Epithelial cell of proximal tubule (primary cell): Measurements from ENCODE around the gene GSTP1. TPM values are rescaled to one million over a fixed set of nuclear protein-coding genes. Genes with fewer than 3 reads are reported as not detected.
"Not testable (repeated sequence)": the region's sequence is repeated elsewhere in the genome, so short reads cannot be mapped to it uniquely, and the experiment has no call there.

ENCODE experiments used
- DNase-seq: peaks from one replicate; pipeline ENCODE4 v3.0.0-alpha.2; 2011; ENCODE audit warnings: low read depth
- H3K4me3 ChIP-seq: 2 replicates; pipeline ENCODE4 v1.5.1; 2011; ENCODE audit warnings: low read depth, mild to moderate bottlenecking, low read length
- CTCF ChIP-seq: conservative IDR thresholded peaks from 2 replicates; pipeline ENCODE4 v1.5.1; 2012; ENCODE audit warnings: low read depth, mild to moderate bottlenecking, low read length
- total RNA-seq: library from RNA; depleted of rRNA; stranded (reverse); fragments of >200 nt; gene quantifications from 2 replicates; pipeline ENCODE4 v1.2.3, GENCODE V29; 2015

GSTP1 gene
- total RNA-seq, 1 donor from 2014 or later, result 3,355 TPM

GRCh38 chr11:67548555-67549110 is 35.0 kb upstream of the GSTP1 start:
- TF ChIP-seq CTCF, result no peak
- DNase-seq, result no peak
- no peak overlapping the region for H3K4me3 ChIP-seq

GRCh38 chr11:67551127-67551526 is 32.5 kb upstream of the GSTP1 start:
- H3K4me3 ChIP-seq, result no peak overlapping the region
- DNase-seq, result no peak
- TF ChIP-seq CTCF, result no peak

GRCh38 chr11:67551697-67552096 is 31.9 kb upstream of the GSTP1 start:
- not testable (repeated sequence) for H3K4me3 ChIP-seq, DNase-seq

GRCh38 chr11:67556244-67556643 is 27.4 kb upstream of the GSTP1 start:
- no peak overlapping the region for H3K4me3 ChIP-seq

GRCh38 chr11:67558084-67558772 is 25.4 kb upstream of the GSTP1 start:
- DNase-seq, result no peak
- H3K4me3 ChIP-seq, result peak overlapping the region; percentile 43
- TF ChIP-seq CTCF, result no peak

More at GRCh38 chr11:67556244-67556643, 27.4 kb upstream of the GSTP1 start:
- no peak for DNase-seq
- no peak for TF ChIP-seq CTCF

GRCh38 chr11:67561971-67562619 is 21.5 kb upstream of the GSTP1 start:
- TF ChIP-seq CTCF, result no peak
- peak overlapping the region; percentile 21 for H3K4me3 ChIP-seq
- no peak for DNase-seq

- no peak for DNase-seq
- TF ChIP-seq CTCF, result no peak
- no peak overlapping the region for H3K4me3 ChIP-seq
These were observed 20.5 kb upstream of the GSTP1 start for GRCh38 chr11:67562963-67563704.

GRCh38 chr11:67563705-67564114 is 19.9 kb upstream of the GSTP1 start:
- DNase-seq, result peak; percentile 86
- H3K4me3 ChIP-seq, result not testable (repeated sequence)
